SK-N-SH (cell line): Measurements from ENCODE around the gene TDRD9. TPM values are rescaled to one million over a fixed set of nuclear protein-coding genes. Genes with fewer than 3 reads are reported as not detected.

Experiments used
- CTCF ChIA-PET: fragments of 300-600, 350-600 bp; formaldehyde crosslinking; extraction: SDS; loops from one replicate; lab custom pipeline; 2021; lab: Yijun Ruan, JAX
- POLR2A ChIA-PET: fragments of 350-600 bp; sonication (Branson Sonifier 250); formaldehyde crosslinking; extraction: SDS; loops from one replicate; lab custom pipeline; 2020; ENCODE audit warnings: antibody characterized with exemption, inconsistent platforms; lab: Yijun Ruan, JAX
- DNase-seq: peaks from one replicate; pipeline ENCODE4 v3.0.0; 2012
- H2AFZ ChIP-seq: fragments of 200-600 bp; sonication (generic); 2 replicates; pipeline ENCODE4 v1.8.1; 2016; ENCODE audit warnings: antibody characterized with exemption, mild to moderate bottlenecking, low read depth
- H3F3A ChIP-seq: fragments of 200-600 bp; sonication (generic); replicated peaks from 2 replicates; pipeline ENCODE3; 2016; ENCODE audit warnings: antibody characterized with exemption, mild to moderate bottlenecking; ENCODE audit not compliant: insufficient read depth
- H3K27ac ChIP-seq, 2 experiments: fragments of 200-500 bp in 1 of 2; fragments of 200-600 bp in 1 of 2; sonication (Bioruptor generic) in 1 of 2; sonication (generic), shearing (Covaris generic) in 1 of 2; 2 replicates each; pipeline versions ENCODE4 v1.5.1 to v1.6.1; 2014 to 2016; ENCODE audit warnings: low read depth in 2 of 2, inconsistent platforms in 1 of 2, low read length in 1 of 2, mild to moderate bottlenecking in 1 of 2, mixed read lengths in 1 of 2
- H3K27me3 ChIP-seq: fragments of 200-600 bp; sonication (generic), shearing (Covaris generic); 2 replicates; pipeline ENCODE4 v1.6.1; 2016; ENCODE audit warnings: mixed run types; ENCODE audit not compliant: insufficient read depth
- H3K36me3 ChIP-seq, 2 experiments: fragments of 200-500 bp in 1 of 2; fragments of 200-600 bp in 1 of 2; sonication (Bioruptor generic) in 1 of 2; sonication (generic) in 1 of 2; replicated peaks in 1 of 2; 2 replicates each; pipeline versions ENCODE3 to v1.5.1; 2014 to 2016; ENCODE audit warnings: low read length in 1 of 2, mild to moderate bottlenecking in 1 of 2; ENCODE audit not compliant: insufficient read depth in 2 of 2, control insufficient read depth in 1 of 2
- H3K4me1 ChIP-seq, 2 experiments: fragments of 200-500 bp in 1 of 2; fragments of 200-600 bp in 1 of 2; sonication (Bioruptor generic) in 1 of 2; sonication (generic), shearing (Covaris generic) in 1 of 2; 2 replicates each; pipeline versions ENCODE4 v1.5.1 to v1.6.1; 2014 to 2016; ENCODE audit warnings: low read depth in 1 of 2, low read length in 1 of 2, mixed run types in 1 of 2; ENCODE audit not compliant: insufficient read depth in 2 of 2, control insufficient read depth in 1 of 2
- H3K4me2 ChIP-seq: fragments of 200-600 bp; sonication (generic), shearing (Covaris generic); 2 replicates; pipeline ENCODE4 v1.6.1; 2017; ENCODE audit warnings: mixed run types
- H3K4me3 ChIP-seq, 2 experiments: fragments of 200-500 bp in 1 of 2; fragments of 200-600 bp in 1 of 2; sonication (Bioruptor generic) in 1 of 2; sonication (generic), shearing (Covaris generic) in 1 of 2; 2 replicates each; pipeline versions ENCODE4 v1.5.1 to v1.8.1; 2014 to 2016; ENCODE audit warnings: low read depth in 2 of 2, inconsistent platforms in 1 of 2, low read length in 1 of 2, mild to moderate bottlenecking in 1 of 2, mixed read lengths in 1 of 2, moderate library complexity in 1 of 2
- H3K79me2 ChIP-seq: fragments of 200-600 bp; sonication (generic); 2 replicates; pipeline ENCODE4 v1.8.1; 2017; ENCODE audit warnings: mild to moderate bottlenecking; ENCODE audit not compliant: insufficient read depth
- H3K9ac ChIP-seq: fragments of 200-600 bp; sonication (generic); 2 replicates; pipeline ENCODE4 v1.6.1; 2017; ENCODE audit warnings: mixed run types
- H3K9me2 ChIP-seq: fragments of 200-600 bp; sonication (generic); 2 replicates; pipeline ENCODE4 v1.6.1; 2017; ENCODE audit warnings: mixed run types
- H3K9me3 ChIP-seq: fragments of 200-600 bp; sonication (generic); 2 replicates; pipeline ENCODE4 v1.6.1; 2017; ENCODE audit warnings: mixed run types, mild to moderate bottlenecking, moderate library complexity
- H4K20me1 ChIP-seq: fragments of 200-600 bp; sonication (generic); 2 replicates; pipeline ENCODE4 v1.6.1; 2017; ENCODE audit warnings: mild to moderate bottlenecking, mixed run types; ENCODE audit not compliant: insufficient read depth
- CHD2 ChIP-seq: fragments of 150-350 bp; IDR thresholded peaks from 2 replicates; pipeline ENCODE4 v1.6.1; 2018; ENCODE audit warnings: low read length; ENCODE audit not compliant: partially characterized antibody
- ELF1 ChIP-seq: IDR thresholded peaks from 2 replicates; pipeline ENCODE4 v1.4.0; 2012
- FOSL2 ChIP-seq: IDR thresholded peaks from 2 replicates; pipeline ENCODE4 v1.4.0; 2012; ENCODE audit warnings: low read depth, mild to moderate bottlenecking, moderate library complexity, borderline replicate concordance
- JUND ChIP-seq: IDR thresholded peaks from 2 replicates; pipeline ENCODE4 v1.4.0; 2012
- MEF2A ChIP-seq: IDR thresholded peaks from 2 replicates; pipeline ENCODE4 v1.4.0; 2012; ENCODE audit warnings: low read depth, borderline replicate concordance
- MXI1 ChIP-seq: IDR thresholded peaks from 2 replicates; pipeline ENCODE4 v1.6.1; 2012; ENCODE audit warnings: mild to moderate bottlenecking, low read depth, low read length, improper control_type of control experiment
- TCF12 ChIP-seq: IDR thresholded peaks from 2 replicates; pipeline ENCODE4 v1.4.0; 2012
- WGBS: methylation state at CpG from one replicate; pipeline ENCODE4 v1.1.6; 2017; ENCODE audit warnings: low lambda C conversion rate; 5-methylcytosine and 5-hydroxymethylcytosine counted together
- polyA plus RNA-seq, 3 experiments: library from polyadenylated mRNA; depleted of rRNA; stranded (reverse); fragments of >200 nt; gene quantifications; 2 replicates each; pipeline ENCODE4 v1.2.3, GENCODE V29; 2012
- TF ChIP-seq, protein P1 (sequence below): IDR thresholded peaks from 2 replicates; pipeline ENCODE4 v1.6.1; 2012; ENCODE audit warnings: mild to moderate bottlenecking, low read depth, low read length, moderate library complexity
- TF ChIP-seq, protein P2 (sequence below): fragments of 200-600 bp; sonication (generic); IDR thresholded peaks from 2 replicates; pipeline ENCODE4 v1.6.1; 2017; ENCODE audit warnings: antibody characterized with exemption, mild to moderate bottlenecking, moderate library complexity
- TF ChIP-seq, protein P3 (sequence below): IDR thresholded peaks from 2 replicates; pipeline ENCODE4; 2012

The TDRD9 gene
- polyA plus RNA-seq, 1 of the 3 experiments (the other 2 are of a cell fraction): not detected

DNA sequence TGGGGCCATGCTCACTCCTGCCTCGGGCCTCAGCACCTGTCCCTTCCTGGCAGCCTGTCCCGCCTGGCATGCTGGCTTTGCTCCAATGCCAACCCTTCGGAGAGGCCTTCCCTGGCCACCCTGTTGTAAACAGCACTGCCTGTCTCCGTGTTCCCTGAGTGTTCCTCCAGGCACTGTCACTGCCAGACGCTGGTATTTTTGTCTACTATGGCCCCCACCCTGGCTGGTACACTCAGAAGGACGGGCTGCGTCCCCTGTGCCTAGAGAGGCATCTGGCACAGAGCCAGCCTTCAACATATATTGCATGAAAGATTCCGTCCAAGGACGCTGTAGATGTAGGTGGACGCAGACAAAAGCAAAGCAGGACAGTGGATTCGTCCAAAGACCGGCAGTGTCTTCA, 154.6 kb downstream of the TDRD9 start:
- Histone ChIP-seq H4K20me1 (no peaks in the 10 kb centered on the region), H3K9me3 (no peaks in the 10 kb centered on the region), H3K4me1 (peaks cover 0 to 21% of the 10 kb centered on the region in 2 experiments; a peak in 1 of 4 replicates), H2AFZ (no peak overlapping the region), H3K36me3 (no peaks in the 10 kb centered on the region), H3K4me3 (no peak overlapping the region), H3F3A (no peaks in the 10 kb centered on the region), H3K27me3 (no peaks in the 10 kb centered on the region; the same call in 1 of the 2 replicates), H3K27ac (no peak overlapping the region; a peak in 1 of 4 replicates), H3K79me2 (no peaks in the 10 kb centered on the region), H3K4me2 (no peak overlapping the region), H3K9ac (no peak overlapping the region), H3K9me2 (no peaks in the 10 kb centered on the region)
- 44% methylated on average over 10 of the region's 12 CpGs for WGBS
- ChIA-PET CTCF (interaction anchor here (1.0 to 3.1 kb wide), 2 partner anchors 11 to 482 kb away, joined by 3 to 19 read pairs; no protein-coding TSS in a partner anchor), POLR2A (no interaction called here)
- TF ChIP-seq, protein P1, sequence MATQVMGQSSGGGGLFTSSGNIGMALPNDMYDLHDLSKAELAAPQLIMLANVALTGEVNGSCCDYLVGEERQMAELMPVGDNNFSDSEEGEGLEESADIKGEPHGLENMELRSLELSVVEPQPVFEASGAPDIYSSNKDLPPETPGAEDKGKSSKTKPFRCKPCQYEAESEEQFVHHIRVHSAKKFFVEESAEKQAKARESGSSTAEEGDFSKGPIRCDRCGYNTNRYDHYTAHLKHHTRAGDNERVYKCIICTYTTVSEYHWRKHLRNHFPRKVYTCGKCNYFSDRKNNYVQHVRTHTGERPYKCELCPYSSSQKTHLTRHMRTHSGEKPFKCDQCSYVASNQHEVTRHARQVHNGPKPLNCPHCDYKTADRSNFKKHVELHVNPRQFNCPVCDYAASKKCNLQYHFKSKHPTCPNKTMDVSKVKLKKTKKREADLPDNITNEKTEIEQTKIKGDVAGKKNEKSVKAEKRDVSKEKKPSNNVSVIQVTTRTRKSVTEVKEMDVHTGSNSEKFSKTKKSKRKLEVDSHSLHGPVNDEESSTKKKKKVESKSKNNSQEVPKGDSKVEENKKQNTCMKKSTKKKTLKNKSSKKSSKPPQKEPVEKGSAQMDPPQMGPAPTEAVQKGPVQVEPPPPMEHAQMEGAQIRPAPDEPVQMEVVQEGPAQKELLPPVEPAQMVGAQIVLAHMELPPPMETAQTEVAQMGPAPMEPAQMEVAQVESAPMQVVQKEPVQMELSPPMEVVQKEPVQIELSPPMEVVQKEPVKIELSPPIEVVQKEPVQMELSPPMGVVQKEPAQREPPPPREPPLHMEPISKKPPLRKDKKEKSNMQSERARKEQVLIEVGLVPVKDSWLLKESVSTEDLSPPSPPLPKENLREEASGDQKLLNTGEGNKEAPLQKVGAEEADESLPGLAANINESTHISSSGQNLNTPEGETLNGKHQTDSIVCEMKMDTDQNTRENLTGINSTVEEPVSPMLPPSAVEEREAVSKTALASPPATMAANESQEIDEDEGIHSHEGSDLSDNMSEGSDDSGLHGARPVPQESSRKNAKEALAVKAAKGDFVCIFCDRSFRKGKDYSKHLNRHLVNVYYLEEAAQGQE: no peak
- no peak for TF ChIP-seq MEF2A
- TF ChIP-seq MXI1: no peak
- TF ChIP-seq, protein P2, sequence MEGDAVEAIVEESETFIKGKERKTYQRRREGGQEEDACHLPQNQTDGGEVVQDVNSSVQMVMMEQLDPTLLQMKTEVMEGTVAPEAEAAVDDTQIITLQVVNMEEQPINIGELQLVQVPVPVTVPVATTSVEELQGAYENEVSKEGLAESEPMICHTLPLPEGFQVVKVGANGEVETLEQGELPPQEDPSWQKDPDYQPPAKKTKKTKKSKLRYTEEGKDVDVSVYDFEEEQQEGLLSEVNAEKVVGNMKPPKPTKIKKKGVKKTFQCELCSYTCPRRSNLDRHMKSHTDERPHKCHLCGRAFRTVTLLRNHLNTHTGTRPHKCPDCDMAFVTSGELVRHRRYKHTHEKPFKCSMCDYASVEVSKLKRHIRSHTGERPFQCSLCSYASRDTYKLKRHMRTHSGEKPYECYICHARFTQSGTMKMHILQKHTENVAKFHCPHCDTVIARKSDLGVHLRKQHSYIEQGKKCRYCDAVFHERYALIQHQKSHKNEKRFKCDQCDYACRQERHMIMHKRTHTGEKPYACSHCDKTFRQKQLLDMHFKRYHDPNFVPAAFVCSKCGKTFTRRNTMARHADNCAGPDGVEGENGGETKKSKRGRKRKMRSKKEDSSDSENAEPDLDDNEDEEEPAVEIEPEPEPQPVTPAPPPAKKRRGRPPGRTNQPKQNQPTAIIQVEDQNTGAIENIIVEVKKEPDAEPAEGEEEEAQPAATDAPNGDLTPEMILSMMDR: no peak
- TF ChIP-seq, protein P3, sequence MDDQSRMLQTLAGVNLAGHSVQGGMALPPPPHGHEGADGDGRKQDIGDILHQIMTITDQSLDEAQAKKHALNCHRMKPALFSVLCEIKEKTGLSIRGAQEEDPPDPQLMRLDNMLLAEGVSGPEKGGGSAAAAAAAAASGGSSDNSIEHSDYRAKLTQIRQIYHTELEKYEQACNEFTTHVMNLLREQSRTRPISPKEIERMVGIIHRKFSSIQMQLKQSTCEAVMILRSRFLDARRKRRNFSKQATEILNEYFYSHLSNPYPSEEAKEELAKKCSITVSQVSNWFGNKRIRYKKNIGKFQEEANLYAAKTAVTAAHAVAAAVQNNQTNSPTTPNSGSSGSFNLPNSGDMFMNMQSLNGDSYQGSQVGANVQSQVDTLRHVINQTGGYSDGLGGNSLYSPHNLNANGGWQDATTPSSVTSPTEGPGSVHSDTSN: no peak
- TF ChIP-seq TCF12: no peak
- TF ChIP-seq FOSL2: no peak
- TF ChIP-seq CHD2: no peak
- TF ChIP-seq JUND: no peak
- TF ChIP-seq ELF1: no peak
- peak; percentile 39 for DNase-seq
